ENCODE results near the gene ERN1. TPM values are rescaled to one million over a fixed set of nuclear protein-coding genes. Genes with fewer than 3 reads are reported as not detected.
A peak's percentile ranks its signal among the peaks of the same experiment; 100 is the strongest.

ERN1 gene
- total RNA-seq, 2 donors from 2014 or later = 9.0 to 13.7 TPM

- Mint-ChIP-seq H3K4me3 (no peak overlapping the region), H3K9me3 (peaks cover 3% of the 10 kb centered on the region), H3K4me1 (no peaks in the 10 kb centered on the region), H3K27me3 (ENCODE audit: insufficient read depth) (no peaks in the 10 kb centered on the region), H3K36me3 (ENCODE audit: low read depth) (peaks cover 1% of the 10 kb centered on the region), H3K27ac (no peak overlapping the region)
- Histone ChIP-seq H3K36me3 (ENCODE audit: control insufficient read depth, insufficient read depth, low read length) (no peaks in the 10 kb centered on the region), H3K4me1 (ENCODE audit: control insufficient read depth, insufficient read depth, low read length) (no peaks in the 10 kb centered on the region), H3K27ac (ENCODE audit: low read depth, low read length) (no peak overlapping the region), H3K9ac (ENCODE audit: extremely low read depth, low read length, poor library complexity, severe bottlenecking) (no peak overlapping the region), H3K27me3 (ENCODE audit: control insufficient read depth, insufficient read depth, low read length, poor library complexity, severe bottlenecking) (no peaks in the 10 kb centered on the region), H3K9me3 (ENCODE audit: control insufficient read depth, low read length) (no peaks in the 10 kb centered on the region), H3K4me3 (ENCODE audit: low read length) (no peak overlapping the region)
- no peak for TF ChIP-seq CTCF (conservative IDR thresholded peaks at IDR 0.05)
- DNase-seq = peak; percentile 44
- 91 to 94% methylated on average over 6 to 10 of the region's 10 CpGs for WGBS, 2 experiments (ENCODE audit: insufficient coverage in 1 of 2, insufficient read length in 1 of 2)
Observed at GRCh38 chr17:64117981-64118979, 11.7 kb downstream of the ERN1 start.

- Histone ChIP-seq H3K27me3 (ENCODE audit: control insufficient read depth, insufficient read depth, low read length, poor library complexity, severe bottlenecking) (no peaks in the 10 kb centered on the region), H3K4me3 (ENCODE audit: low read length) (no peak overlapping the region), H3K9me3 (ENCODE audit: control insufficient read depth, low read length) (no peaks in the 10 kb centered on the region), H3K36me3 (ENCODE audit: control insufficient read depth, insufficient read depth, low read length) (no peaks in the 10 kb centered on the region), H3K27ac (ENCODE audit: low read depth, low read length) (no peak overlapping the region), H3K4me1 (ENCODE audit: control insufficient read depth, insufficient read depth, low read length) (no peaks in the 10 kb centered on the region), H3K9ac (ENCODE audit: extremely low read depth, low read length, poor library complexity, severe bottlenecking) (no peak overlapping the region)
- peak; percentile 23 for DNase-seq
- TF ChIP-seq CTCF (conservative IDR thresholded peaks at IDR 0.05) = no peak
- no peaks in the 10 kb centered on the region for H3K9me3 Mint-ChIP-seq
- H3K27me3 Mint-ChIP-seq (ENCODE audit: insufficient read depth) = no peaks in the 10 kb centered on the region
- H3K4me1 Mint-ChIP-seq = no peaks in the 10 kb centered on the region
- H3K36me3 Mint-ChIP-seq (ENCODE audit: low read depth) = peaks cover 1% of the 10 kb centered on the region
- H3K4me3 Mint-ChIP-seq = no peak overlapping the region
- 87 to 100% methylated on average over 4 to 7 of the region's 7 CpGs for WGBS, 2 experiments (ENCODE audit: insufficient coverage in 1 of 2, insufficient read length in 1 of 2)
- no peak overlapping the region for H3K27ac Mint-ChIP-seq
Observed at GRCh38 chr17:64115822-64116534, 14.0 kb downstream of the ERN1 start.

GRCh38 chr17:64115043-64115698 is 14.8 kb downstream of the ERN1 start:
- Mint-ChIP-seq H3K4me3 (no peak overlapping the region), H3K27ac (no peak overlapping the region), H3K36me3 (ENCODE audit: low read depth) (peaks cover 1% of the 10 kb centered on the region), H3K27me3 (ENCODE audit: insufficient read depth) (no peaks in the 10 kb centered on the region), H3K4me1 (no peaks in the 10 kb centered on the region), H3K9me3 (no peaks in the 10 kb centered on the region)
- Histone ChIP-seq H3K4me1 (ENCODE audit: control insufficient read depth, insufficient read depth, low read length) (no peaks in the 10 kb centered on the region), H3K4me3 (ENCODE audit: low read length) (no peak overlapping the region), H3K9ac (ENCODE audit: extremely low read depth, low read length, poor library complexity, severe bottlenecking) (no peak overlapping the region), H3K27ac (ENCODE audit: low read depth, low read length) (no peak overlapping the region), H3K27me3 (ENCODE audit: control insufficient read depth, insufficient read depth, low read length, poor library complexity, severe bottlenecking) (no peaks in the 10 kb centered on the region), H3K9me3 (ENCODE audit: control insufficient read depth, low read length) (no peaks in the 10 kb centered on the region), H3K36me3 (ENCODE audit: control insufficient read depth, insufficient read depth, low read length) (no peaks in the 10 kb centered on the region)
- no peak for TF ChIP-seq CTCF (conservative IDR thresholded peaks at IDR 0.05)
- DNase-seq = peak; percentile 35
- 93 to 97% methylated on average over 8 of the region's 8 CpGs for WGBS, 2 experiments (ENCODE audit: insufficient coverage in 1 of 2, insufficient read length in 1 of 2)
